ENCODE data around the gene SLC30A2. TPM values are rescaled to one million over a fixed set of nuclear protein-coding genes. Genes with fewer than 3 reads are reported as not detected.

Gene SLC30A2, protein sequence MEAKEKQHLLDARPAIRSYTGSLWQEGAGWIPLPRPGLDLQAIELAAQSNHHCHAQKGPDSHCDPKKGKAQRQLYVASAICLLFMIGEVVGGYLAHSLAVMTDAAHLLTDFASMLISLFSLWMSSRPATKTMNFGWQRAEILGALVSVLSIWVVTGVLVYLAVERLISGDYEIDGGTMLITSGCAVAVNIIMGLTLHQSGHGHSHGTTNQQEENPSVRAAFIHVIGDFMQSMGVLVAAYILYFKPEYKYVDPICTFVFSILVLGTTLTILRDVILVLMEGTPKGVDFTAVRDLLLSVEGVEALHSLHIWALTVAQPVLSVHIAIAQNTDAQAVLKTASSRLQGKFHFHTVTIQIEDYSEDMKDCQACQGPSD
- not detected in 2 replicates for total RNA-seq (ENCODE audit: low replicate concordance)

DNA sequence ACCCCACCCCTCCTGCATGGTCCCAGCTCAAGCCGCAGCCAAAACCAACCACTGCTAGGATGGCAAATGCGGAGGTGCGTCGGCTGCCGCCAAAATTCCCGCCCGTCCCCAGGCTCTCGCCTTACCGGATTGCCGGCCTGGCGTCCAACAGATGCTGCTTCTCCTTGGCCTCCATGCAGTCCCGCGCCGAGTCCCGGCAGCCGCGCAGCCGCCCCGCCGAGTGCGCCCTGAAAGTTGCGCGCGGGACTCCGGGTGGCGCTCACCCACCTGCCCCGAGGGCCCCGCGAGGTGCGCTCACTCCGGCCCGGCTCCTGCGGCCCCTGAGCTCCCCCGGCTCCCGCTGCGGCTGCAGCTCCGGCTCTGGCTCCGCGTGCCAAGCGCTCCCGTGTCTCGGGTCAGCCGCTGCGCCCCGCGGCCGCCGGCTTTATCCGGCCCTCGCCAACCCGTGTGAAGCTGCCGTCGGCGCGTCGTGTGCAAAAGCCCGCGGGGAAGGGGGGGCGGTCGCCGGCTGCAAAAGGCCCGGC lies at the start of gene SLC30A2:
Gene SLC30A2, minus strand, starts transcription at position 397 of the 524 bp plus-strand sequence. Its CDS starts 222 bp downstream, at position 175.

DNA sequence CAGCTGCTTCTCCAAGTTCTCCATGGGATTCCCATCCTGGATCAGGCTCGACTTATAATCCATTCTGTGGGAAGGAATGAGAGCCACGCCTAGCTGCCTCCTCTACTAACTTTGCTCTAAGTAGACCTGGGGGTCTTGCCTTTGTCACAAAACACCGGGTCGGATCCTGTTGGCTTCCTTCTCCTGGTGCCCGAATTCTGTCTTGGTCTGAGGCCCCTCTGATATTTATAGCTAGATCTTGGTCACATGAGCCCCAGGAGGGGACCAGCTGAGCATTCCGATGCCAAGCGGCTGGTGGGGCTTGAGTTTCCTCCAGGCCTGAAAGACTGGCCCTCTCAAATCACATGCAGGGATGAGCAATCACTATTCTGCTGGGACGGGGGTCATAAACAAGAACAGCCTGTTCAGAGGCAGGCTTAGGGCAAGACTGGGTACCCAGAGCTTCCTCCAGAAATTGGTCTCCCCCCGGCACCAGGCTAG lies 21.6 kb upstream of the SLC30A2 start, which contains the start of gene TRIM63:
Gene TRIM63, minus strand, starts transcription at position 199 of the 480 bp plus-strand sequence. Its CDS starts 136 bp downstream, at position 63.

DNA sequence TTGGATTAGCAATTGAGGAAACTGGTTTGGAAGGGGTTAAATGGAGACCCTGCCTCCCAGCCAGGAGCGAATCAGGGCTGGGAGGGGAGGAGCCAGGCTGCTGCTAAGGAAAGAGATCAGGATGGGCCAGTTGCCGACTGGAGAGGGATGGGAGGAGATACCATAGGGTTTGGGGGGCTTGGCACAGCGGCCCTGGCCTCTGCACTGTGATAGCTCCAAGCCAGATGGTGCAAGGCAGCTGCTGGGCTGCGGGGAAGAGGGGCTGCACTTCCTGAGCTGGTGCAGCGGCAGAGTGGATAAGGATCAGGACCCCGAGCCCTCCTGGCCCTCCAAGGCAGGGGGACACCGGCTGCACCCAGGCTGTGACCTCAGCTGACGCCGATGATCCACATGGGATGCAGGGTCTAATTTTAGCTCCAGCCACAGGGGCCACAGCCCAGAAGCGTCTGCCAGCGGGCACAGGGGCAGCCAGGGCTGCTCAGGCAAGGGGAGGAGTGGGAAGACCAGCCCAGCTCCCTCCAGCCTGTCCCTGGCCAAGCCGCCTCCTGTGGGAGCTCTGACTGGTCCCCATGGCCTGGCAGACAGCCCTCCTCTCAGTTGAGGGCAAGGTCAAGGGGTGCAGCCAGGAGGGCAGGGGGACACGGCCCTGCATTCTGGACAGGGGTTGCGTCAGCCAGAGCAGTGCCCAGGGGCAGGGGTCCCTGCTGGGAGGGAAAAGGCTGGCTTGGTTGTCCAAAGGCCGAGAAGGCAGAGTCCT lies 24.1 kb downstream of the SLC30A2 start, which contains the start of gene EXTL1:
Gene EXTL1, plus strand, starts transcription at position 129 of the 757 bp plus-strand sequence. CDS start 872 bp downstream, outside the sequence.

DNA sequence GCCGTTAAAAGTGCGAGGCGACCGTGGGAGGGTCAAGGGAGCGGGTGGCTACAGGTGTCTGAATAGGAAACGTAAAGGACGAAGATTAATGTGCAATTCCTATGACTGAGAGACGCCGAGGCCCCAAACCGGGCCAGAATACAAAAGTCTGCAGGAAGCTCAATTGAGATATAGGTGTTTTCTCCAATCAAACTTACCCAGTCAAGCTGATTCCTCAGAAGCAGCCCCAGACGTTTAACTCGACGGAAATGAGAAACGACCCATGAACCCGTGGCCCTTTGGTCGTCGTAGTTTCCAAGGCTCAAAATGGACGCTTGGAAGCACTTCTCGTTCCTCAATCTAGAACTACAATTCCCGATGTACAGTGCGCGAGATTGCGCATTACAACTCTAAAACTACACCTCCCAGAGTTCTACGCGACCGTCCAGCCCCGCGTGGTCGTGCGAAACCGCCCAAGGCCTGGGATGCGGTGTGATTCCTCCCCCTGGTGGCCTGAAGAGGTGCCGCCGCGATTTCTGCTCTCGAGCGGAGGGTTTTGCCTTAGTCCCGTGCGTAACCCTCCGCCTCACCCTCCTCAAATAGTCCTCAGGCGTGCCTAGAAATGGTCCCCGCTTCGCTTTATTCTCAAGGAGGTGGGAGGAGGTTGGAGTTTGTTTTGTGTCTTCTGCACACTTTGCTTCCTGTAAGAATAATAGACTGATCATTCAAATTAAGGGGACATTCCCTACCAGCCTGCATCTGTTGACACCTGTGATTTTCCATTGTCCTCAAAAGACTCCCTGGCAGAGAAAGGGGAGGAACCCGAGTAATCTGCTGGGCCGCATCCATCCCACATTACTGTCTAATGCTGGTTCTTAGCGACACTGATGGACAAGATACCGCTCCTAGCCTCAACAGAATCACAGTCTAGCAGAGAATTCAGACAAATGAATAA lies 47.8 kb downstream of the SLC30A2 start, which contains the start of gene PAFAH2:
Gene PAFAH2, minus strand, starts transcription at position 236 of the 934 bp plus-strand sequence. CDS start 7,247 bp downstream, outside the sequence.

Other genes with a start within 250 kb of the SLC30A2 start
- 7.1 and 11.8 TPM in 2 replicates for gene SELENON, start 245.9 kb downstream of the SLC30A2 start, total RNA-seq (ENCODE audit: low replicate concordance)
- 24.7 and 26.5 TPM in 2 replicates for gene MTFR1L, start 226.2 kb downstream of the SLC30A2 start, total RNA-seq (ENCODE audit: low replicate concordance)
- gene AUNIP, start 186.7 kb downstream of the SLC30A2 start, total RNA-seq (ENCODE audit: low replicate concordance), result 0.98 TPM in 1 of 2 replicates, not detected in the other
- 7.5 and 10.6 TPM in 2 replicates for gene PAQR7, start 170.4 kb downstream of the SLC30A2 start, total RNA-seq (ENCODE audit: low replicate concordance)
- gene STMN1, start 139.7 kb downstream of the SLC30A2 start, total RNA-seq (ENCODE audit: low replicate concordance), result 2.2 and 55.4 TPM in 2 replicates
- 5.0 and 7.0 TPM in 2 replicates for gene PAFAH2, start 48.1 kb downstream of the SLC30A2 start, total RNA-seq (ENCODE audit: low replicate concordance)
- gene EXTL1, start 24.3 kb downstream of the SLC30A2 start, total RNA-seq (ENCODE audit: low replicate concordance), result 0.15 and 0.23 TPM in 2 replicates
- gene TRIM63, start 21.5 kb upstream of the SLC30A2 start, total RNA-seq (ENCODE audit: low replicate concordance), result 0.82 TPM in 1 of 2 replicates, not detected in the other
- gene PDIK1L, start 65.7 kb upstream of the SLC30A2 start, total RNA-seq (ENCODE audit: low replicate concordance), result 2.9 TPM in 2 replicates
- gene FAM110D, start 113.0 kb upstream of the SLC30A2 start, total RNA-seq (ENCODE audit: low replicate concordance), result under 0.01 and 0.08 TPM in 2 replicates
- not detected in 2 replicates for gene C1orf232, start 122.8 kb upstream of the SLC30A2 start, total RNA-seq (ENCODE audit: low replicate concordance)
- 11.2 and 41.5 TPM in 2 replicates for gene ZNF593, start 123.8 kb upstream of the SLC30A2 start, total RNA-seq (ENCODE audit: low replicate concordance)
- gene ZNF593OS, start 125.7 kb upstream of the SLC30A2 start, total RNA-seq (ENCODE audit: low replicate concordance), result not detected in 2 replicates
- 0.08 TPM in 1 of 2 replicates, not detected in the other for gene CNKSR1, start 131.4 kb upstream of the SLC30A2 start, total RNA-seq (ENCODE audit: low replicate concordance)
- gene CATSPER4, start 144.5 kb upstream of the SLC30A2 start, total RNA-seq (ENCODE audit: low replicate concordance), result not detected in 2 replicates
- gene CEP85, start 188.1 kb upstream of the SLC30A2 start, total RNA-seq (ENCODE audit: low replicate concordance), result 2.3 and 6.5 TPM in 2 replicates
- gene SH3BGRL3, start 234.0 kb upstream of the SLC30A2 start, total RNA-seq (ENCODE audit: low replicate concordance), result 19.7 and 34.2 TPM in 2 replicates

All from smooth muscle cell of the coronary artery (primary cell).